Measurements from ENCODE around the gene ARHGEF1. TPM values are rescaled to one million over a fixed set of nuclear protein-coding genes. Genes with fewer than 3 reads are reported as not detected.

ARHGEF1 gene
- total RNA-seq, 1 donor from 2014 or later: 197 TPM

DNA sequence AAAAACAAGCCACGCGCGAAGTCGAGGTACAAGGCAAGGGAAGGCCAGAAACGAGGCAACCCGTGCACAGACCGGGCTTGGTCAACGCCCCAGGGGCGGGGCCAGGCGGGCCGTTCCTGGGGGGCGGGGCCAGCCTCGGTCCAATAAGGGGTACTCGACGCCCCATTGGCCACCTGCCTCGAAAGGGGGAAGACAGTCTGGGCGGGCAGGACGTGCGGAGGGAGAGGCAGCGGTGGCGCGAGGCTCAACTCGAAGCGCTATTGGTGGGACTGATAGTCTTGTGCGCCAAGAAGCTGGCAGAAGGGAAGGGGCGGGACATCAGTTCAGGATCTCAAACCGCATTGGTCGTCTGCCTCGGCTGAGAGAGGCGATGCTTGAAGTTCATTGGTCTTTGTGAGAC lies 38.4 kb upstream of the ARHGEF1 start, which contains the start of gene LYPD4:
Gene LYPD4 (minus strand): TSS at position 83 of the 400 bp plus-strand sequence. CDS start 5,398 bp downstream, outside the sequence.
- TF ChIP-seq, protein P1, sequence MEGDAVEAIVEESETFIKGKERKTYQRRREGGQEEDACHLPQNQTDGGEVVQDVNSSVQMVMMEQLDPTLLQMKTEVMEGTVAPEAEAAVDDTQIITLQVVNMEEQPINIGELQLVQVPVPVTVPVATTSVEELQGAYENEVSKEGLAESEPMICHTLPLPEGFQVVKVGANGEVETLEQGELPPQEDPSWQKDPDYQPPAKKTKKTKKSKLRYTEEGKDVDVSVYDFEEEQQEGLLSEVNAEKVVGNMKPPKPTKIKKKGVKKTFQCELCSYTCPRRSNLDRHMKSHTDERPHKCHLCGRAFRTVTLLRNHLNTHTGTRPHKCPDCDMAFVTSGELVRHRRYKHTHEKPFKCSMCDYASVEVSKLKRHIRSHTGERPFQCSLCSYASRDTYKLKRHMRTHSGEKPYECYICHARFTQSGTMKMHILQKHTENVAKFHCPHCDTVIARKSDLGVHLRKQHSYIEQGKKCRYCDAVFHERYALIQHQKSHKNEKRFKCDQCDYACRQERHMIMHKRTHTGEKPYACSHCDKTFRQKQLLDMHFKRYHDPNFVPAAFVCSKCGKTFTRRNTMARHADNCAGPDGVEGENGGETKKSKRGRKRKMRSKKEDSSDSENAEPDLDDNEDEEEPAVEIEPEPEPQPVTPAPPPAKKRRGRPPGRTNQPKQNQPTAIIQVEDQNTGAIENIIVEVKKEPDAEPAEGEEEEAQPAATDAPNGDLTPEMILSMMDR (IDR thresholded peaks at IDR 0.05): no peak
- Histone ChIP-seq H3K36me3 (no peaks in the 10 kb centered on the region), H3K9me3 (no peaks in the 10 kb centered on the region), H3K4me1 (no peaks in the 10 kb centered on the region), H3K27ac (no peak within 1 kb of the TSS), H3K27me3 (no peaks in the 10 kb centered on the region), H3K4me3 (no peak within 1 kb of the TSS)
- intact Hi-C loops (cut with DNase I): no loop called here
- ATAC-seq (no peak), DNase-seq (peak; percentile 57)

DNA sequence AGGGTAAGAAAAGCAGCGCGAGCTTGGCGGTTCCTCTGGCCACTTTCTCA lies 38.2 kb upstream of the ARHGEF1 start, which contains the start of gene DMRTC2:
Gene DMRTC2 (plus strand): TSS at position 42 of the 50 bp plus-strand sequence. CDS start 2,387 bp downstream, outside the sequence.
- Histone ChIP-seq H3K4me3 (no peak within 1 kb of the TSS), H3K9me3 (no peaks in the 10 kb centered on the region), H3K27me3 (no peaks in the 10 kb centered on the region), H3K36me3 (no peaks in the 10 kb centered on the region), H3K27ac (no peak within 1 kb of the TSS), H3K4me1 (no peaks in the 10 kb centered on the region)
- TF ChIP-seq, protein P1 (IDR thresholded peaks at IDR 0.05): no peak
- ATAC-seq (no peak), DNase-seq (no peak)
- intact Hi-C loops (cut with DNase I): no loop called here

DNA sequence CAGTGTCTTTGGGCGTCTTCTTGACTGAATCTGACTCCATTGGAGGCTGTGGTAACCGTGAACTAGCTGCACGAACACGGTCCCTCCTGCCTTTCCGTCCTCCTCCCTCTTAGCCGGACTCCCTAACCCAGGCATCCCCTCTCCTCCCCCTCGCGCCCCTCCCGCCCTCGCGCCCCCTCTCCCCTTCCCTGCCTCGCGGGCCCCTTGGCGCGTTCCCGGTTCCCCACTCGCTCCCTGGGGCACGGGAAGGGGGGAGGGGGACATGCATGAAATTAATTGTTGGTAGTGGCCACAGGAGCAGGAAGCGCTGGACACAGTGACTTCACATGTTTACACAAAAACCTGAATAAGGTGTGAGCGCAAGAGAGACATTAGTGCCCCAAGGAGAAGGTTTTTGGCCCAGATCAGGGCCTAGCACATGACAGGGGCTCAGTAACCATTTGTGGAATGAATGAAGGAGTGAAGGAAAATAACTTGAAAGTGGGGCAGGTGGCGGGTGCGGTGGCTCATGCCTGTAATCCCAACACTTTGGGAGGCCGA lies 37.9 kb upstream of the ARHGEF1 start:
- Histone ChIP-seq H3K4me3 (no peak overlapping the region), H3K27me3 (no peaks in the 10 kb centered on the region), H3K36me3 (no peaks in the 10 kb centered on the region), H3K9me3 (no peaks in the 10 kb centered on the region), H3K4me1 (no peaks in the 10 kb centered on the region), H3K27ac (no peak overlapping the region)
- TF ChIP-seq, protein P1 (IDR thresholded peaks at IDR 0.05): no peak
- DNase-seq (peak; percentile 40), ATAC-seq (no peak)
- intact Hi-C loops (cut with DNase I): no loop called here

DNA sequence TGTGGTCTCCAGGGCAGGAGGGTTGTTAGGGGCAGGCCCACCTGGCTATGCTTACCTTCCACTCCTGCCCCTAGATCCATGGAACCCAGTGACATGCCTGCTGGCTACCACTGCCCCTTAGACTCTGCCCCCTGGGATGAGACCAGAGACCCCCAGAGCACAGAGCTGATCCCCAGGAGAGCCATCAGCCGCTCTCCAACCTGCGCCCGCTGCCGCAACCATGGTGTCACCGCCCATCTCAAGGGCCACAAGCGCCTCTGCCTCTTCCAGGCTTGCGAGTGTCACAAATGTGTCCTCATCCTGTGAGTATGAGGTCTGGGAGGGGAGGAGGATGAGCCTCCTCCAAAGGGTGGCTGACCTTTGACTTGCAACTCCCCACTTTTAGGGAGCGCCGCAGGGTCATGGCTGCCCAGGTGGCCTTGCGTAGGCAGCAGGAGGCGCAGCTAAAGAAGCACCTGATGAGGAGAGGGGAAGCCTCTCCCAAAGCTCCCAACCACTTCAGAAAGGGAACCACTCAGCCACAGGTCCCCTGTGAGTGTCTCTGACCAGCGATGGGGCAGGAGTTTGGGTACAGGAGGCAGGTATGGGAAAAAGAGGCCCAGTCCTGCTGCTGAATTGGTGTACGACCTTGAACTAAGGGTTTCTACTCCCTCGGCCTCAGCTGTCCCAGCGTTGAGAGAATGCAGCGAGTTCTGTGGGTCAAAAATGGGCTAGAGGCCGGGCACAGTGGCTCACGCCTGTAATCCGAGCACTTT lies 35.5 kb upstream of the ARHGEF1 start:
- Histone ChIP-seq H3K36me3 (no peaks in the 10 kb centered on the region), H3K4me3 (no peak overlapping the region), H3K9me3 (no peaks in the 10 kb centered on the region), H3K4me1 (no peaks in the 10 kb centered on the region), H3K27me3 (peaks cover 15% of the 10 kb centered on the region), H3K27ac (no peak overlapping the region)
- ATAC-seq: no peak
- DNase-seq: peak; percentile 60
- intact Hi-C loops (cut with DNase I): no loop called here
- TF ChIP-seq, protein P1 (IDR thresholded peaks at IDR 0.05): no peak

DNA sequence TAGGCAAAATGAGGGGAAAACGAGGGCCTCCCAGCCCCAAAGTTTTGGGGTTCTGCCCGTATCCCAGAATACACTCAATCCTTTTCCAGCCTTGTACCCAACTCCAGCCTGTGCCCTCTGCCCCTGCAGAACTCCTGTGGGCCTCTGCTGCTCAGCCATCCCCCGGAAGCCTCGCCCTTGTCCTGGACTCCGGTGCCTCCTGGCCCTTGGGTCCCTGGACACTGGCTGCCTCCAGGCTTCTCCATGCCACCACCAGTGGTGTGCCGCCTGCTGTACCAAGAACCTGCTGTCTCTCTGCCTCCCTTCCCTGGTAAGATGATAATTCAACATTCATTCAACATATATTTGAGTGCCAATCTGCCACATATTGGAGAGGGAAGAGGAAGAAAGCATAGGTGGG lies 34.3 kb upstream of the ARHGEF1 start:
- peak; percentile 32 for DNase-seq
- H3K36me3 ChIP-seq: no peaks in the 10 kb centered on the region
- intact Hi-C loops (cut with DNase I): no loop called here
- no peaks in the 10 kb centered on the region for H3K9me3 ChIP-seq
- no peak overlapping the region for H3K27ac ChIP-seq
- no peak for ATAC-seq
- no peak overlapping the region for H3K4me3 ChIP-seq
- TF ChIP-seq, protein P1 (IDR thresholded peaks at IDR 0.05): no peak
- peaks cover 15% of the 10 kb centered on the region for H3K27me3 ChIP-seq
- H3K4me1 ChIP-seq: no peaks in the 10 kb centered on the region

DNA sequence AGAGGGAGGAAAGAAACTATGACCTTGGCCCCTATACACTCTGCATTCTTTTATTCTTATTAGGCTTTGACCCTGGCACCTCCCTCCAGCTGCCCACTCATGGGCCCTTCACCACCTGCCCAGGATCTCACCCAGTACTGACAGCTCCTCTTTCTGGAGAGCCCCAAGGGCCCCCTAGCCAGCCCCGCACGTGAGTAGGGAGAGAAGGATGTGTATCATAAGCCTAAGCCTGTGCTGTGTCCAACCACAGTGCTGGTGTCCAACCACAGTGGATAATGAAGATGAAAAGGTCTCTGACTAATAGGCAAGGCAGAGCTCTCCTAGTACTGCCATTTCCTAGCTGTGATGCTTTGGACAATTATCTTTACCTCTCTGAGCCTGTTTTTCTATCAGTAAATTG lies 33.9 kb upstream of the ARHGEF1 start:
- no peaks in the 10 kb centered on the region for H3K9me3 ChIP-seq
- DNase-seq: peak; percentile 41
- no peaks in the 10 kb centered on the region for H3K36me3 ChIP-seq

More for the DNA sequence above, 33.9 kb upstream of the ARHGEF1 start:
- Histone ChIP-seq H3K4me3 (no peak overlapping the region), H3K4me1 (no peaks in the 10 kb centered on the region), H3K27me3 (peaks cover 15% of the 10 kb centered on the region), H3K27ac (no peak overlapping the region)
- TF ChIP-seq, protein P1 (IDR thresholded peaks at IDR 0.05): no peak
- ATAC-seq: no peak
- intact Hi-C loops (cut with DNase I): no loop called here

Measured in upper lobe of right lung (tissue), 1 donor.